Aorta (tissue), 5 donors: ENCODE data around the gene KCNQ1. TPM values are rescaled to one million over a fixed set of nuclear protein-coding genes. Genes with fewer than 3 reads are reported as not detected.

Experiments used
- ATAC-seq: fragments of 200-7000 bp; cut with Tn5 transposase; one replicate; pipeline ENCODE4 v1.9.1; 2022; ENCODE audit warnings: moderate library complexity; ENCODE audit not compliant: low FRiP score
- DNase-seq, 2 donors: peaks; one replicate each; pipeline ENCODE4 v3.0.0-alpha.2; 2020
- H3K27ac ChIP-seq, 2 donors: one replicate each; pipeline ENCODE4 v1.5.1; 2013; ENCODE audit warnings: low read length in 2 of 2, mild to moderate bottlenecking in 2 of 2, moderate library complexity in 2 of 2, control low read depth in 1 of 2, inconsistent platforms in 1 of 2, low read depth in 1 of 2
- H3K27me3 ChIP-seq, 2 donors: one replicate each; pipeline ENCODE4 v1.6.1; 2013; ENCODE audit warnings: control low read depth in 1 of 2, low read length in 1 of 2, mild to moderate bottlenecking in 1 of 2, moderate library complexity in 1 of 2; ENCODE audit not compliant: insufficient read depth in 2 of 2, control insufficient read depth in 1 of 2
- H3K36me3 ChIP-seq, 2 donors: one replicate each; pipeline ENCODE4 v1.6.1; 2013; ENCODE audit warnings: control low read depth in 1 of 2, low read length in 1 of 2, mild to moderate bottlenecking in 1 of 2; ENCODE audit not compliant: insufficient read depth in 2 of 2, control insufficient read depth in 1 of 2
- H3K4me1 ChIP-seq, 2 donors: one replicate each; pipeline ENCODE4 v1.6.1; 2013; ENCODE audit warnings: low read length in 2 of 2, control low read depth in 1 of 2, mild to moderate bottlenecking in 1 of 2, moderate library complexity in 1 of 2; ENCODE audit not compliant: insufficient read depth in 2 of 2, control insufficient read depth in 1 of 2
- H3K4me3 ChIP-seq, 2 donors: one replicate each; pipeline ENCODE4 v1.5.1; 2013; ENCODE audit warnings: low read length in 2 of 2, control low read depth in 1 of 2, mild to moderate bottlenecking in 1 of 2
- H3K9me3 ChIP-seq: one replicate; pipeline ENCODE4 v1.6.1; 2013; ENCODE audit warnings: mild to moderate bottlenecking, low read length; ENCODE audit not compliant: control insufficient read depth
- WGBS, 2 donors: extraction: QIAGEN DNeasy Blood & Tissue Kit; methylation state at CpG; one replicate each; pipeline ENCODE4 v1.1.7; 2013; 5-methylcytosine and 5-hydroxymethylcytosine counted together
- intact Hi-C, 2 donors: fragments of 100-400 bp; cut with DNase I; formaldehyde crosslinking; loops; one replicate each; pipeline versions ENCODE4 v1.14.2 to v1.15.0; 2022
- polyA plus RNA-seq, 2 donors: library from polyadenylated mRNA; stranded (reverse); fragments of 200-250 nt; gene quantifications; one replicate each; pipeline ENCODE4 v1.2.3, GENCODE V29; 2013
- total RNA-seq, 2 donors: library from RNA; stranded (reverse); fragmentation: NEBNext Ultra II Directional; extraction: Animal tissue kit (Norgen Biotek cat#: 25700); gene quantifications; one replicate each; pipeline ENCODE4 v1.2.1, GENCODE V29; 2021
- donor health status: healthy with polysubstance abuse.
- donor health status: Bipolar disorder and iron deficiency.
- donor health status: DM: no; HTN: no; CAD: no.
- donor health status: DM: no; HTN: no; CAD: no.
- donor health status: DM: yes; HTN: yes; CAD: no.

The KCNQ1 gene
- total and polyA plus RNA-seq, 4 donors, result 0.67 to 11.5 (median 5.8) TPM

DNA sequence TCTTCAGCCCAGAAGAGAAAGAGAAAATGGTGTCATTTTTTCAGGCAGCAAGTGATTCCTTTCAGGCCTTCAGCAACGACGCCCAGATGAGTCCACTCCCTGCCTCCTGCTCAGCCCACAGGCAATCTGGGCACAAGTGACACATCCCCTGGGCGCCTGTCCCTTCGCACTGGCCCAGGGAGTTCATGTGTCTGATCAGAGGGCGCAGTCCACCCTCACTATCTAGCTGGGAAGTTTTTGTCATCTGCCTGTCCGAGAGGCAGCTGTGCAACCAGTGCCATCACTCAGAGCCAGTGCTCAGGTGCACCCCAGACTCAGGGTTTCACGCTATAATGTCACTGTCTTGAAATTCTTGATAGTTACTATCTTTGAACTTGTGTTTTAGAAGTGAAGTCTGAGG is 256.4 kb downstream of the KCNQ1 start:
- H3K9me3 ChIP-seq, result no peaks in the 10 kb centered on the region
- no peaks in the 10 kb centered on the region for H3K4me1 ChIP-seq
- no peaks in the 10 kb centered on the region for H3K36me3 ChIP-seq
- H3K4me3 ChIP-seq, result no peak overlapping the region
- WGBS, 2 donors, result 84 to 92% methylated on average over 7 of the region's 7 CpGs
- intact Hi-C loops, result loop anchor here in 1 of 2 donors (5.0 kb wide), 1 partner anchor 186 kb away; the partner anchor contains the start of gene CDKN1C
- no peaks in the 10 kb centered on the region for H3K27me3 ChIP-seq
- DNase-seq (peak; percentile 41 to 55), ATAC-seq (no peak)
- no peak overlapping the region for H3K27ac ChIP-seq

DNA sequence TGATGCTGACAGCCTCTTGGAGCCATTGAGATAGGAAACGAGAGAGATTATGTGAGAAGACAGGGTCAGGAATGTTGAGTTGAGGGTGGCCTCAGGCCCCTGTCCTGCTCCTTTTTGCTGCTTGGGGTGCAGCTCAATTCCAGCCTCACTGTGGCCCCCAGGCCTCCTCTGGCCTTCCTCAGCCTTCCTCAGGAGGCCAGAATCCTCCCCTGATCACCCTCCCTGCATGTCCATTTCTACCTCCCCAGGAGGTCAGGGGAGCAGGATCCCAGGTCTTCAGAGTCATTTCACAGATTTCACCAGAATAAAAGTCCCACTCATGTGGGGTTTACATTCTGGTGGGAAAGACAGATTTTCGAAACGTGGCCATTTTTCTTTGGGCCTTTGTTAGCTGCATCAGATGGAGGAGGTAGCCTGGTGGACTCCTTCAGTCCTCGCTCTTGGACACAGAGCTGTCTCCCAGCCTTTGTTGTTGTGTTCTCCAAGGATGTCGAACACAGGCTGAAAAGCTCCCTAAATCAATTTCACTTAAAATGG is 257.2 kb downstream of the KCNQ1 start:
- peak in 1 of 2 donors; percentile 1 for DNase-seq
- no peaks in the 10 kb centered on the region for H3K36me3 ChIP-seq
- intact Hi-C loops, result loop anchor here in 1 of 2 donors (5.0 kb wide), 1 partner anchor 185 kb away; the partner anchor contains the start of gene CDKN1C
- H3K4me3 ChIP-seq, result no peak overlapping the region
- ATAC-seq, result no peak
- no peak overlapping the region for H3K27ac ChIP-seq
- no peaks in the 10 kb centered on the region for H3K4me1 ChIP-seq
- WGBS, 2 donors, result 93 to 98% methylated on average over 5 of the region's 5 CpGs
- H3K27me3 ChIP-seq, result no peaks in the 10 kb centered on the region
- no peaks in the 10 kb centered on the region for H3K9me3 ChIP-seq

DNA sequence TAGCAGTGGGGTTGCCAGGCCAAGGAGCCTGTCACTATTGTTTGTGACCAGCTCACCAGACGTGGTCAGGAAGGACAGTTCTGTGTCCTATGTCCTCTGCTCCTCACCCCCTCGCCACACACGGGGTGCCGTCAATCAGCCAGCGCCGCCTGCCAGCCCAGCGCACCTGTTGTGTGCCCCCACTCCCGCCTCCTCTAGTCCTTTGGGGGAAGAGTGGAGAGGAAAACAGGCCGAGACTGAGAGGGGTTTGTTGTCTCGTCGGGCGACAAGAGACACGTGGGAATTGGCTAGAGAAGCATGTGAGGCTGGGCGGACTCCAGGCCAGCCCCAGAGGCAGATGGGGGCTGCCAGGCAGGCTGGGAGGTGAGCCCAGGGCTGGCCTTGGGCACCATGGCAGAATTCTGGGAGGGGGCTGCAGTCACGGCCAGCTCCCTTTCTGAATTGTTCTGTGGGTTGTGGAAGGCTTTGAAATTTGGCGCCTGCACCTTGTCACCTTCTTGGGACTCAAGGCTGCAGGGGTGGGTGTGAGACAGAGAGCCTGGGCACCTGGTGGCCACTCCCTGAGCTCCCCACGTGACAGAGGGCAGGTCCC is 258.1 kb downstream of the KCNQ1 start:
- intact Hi-C loops, result loop anchor here in 1 of 2 donors (5.0 kb wide), 1 partner anchor 184 kb away; the partner anchor contains the start of gene CDKN1C
- no peak overlapping the region for H3K4me3 ChIP-seq
- DNase-seq (peak; percentile 23 to 51), ATAC-seq (no peak)
- WGBS, 2 donors, result 81 to 84% methylated on average over 17 of the region's 17 CpGs
- no peaks in the 10 kb centered on the region for H3K27me3 ChIP-seq
- no peak overlapping the region for H3K27ac ChIP-seq
- no peaks in the 10 kb centered on the region for H3K9me3 ChIP-seq
- no peaks in the 10 kb centered on the region for H3K4me1 ChIP-seq
- no peaks in the 10 kb centered on the region for H3K36me3 ChIP-seq

DNA sequence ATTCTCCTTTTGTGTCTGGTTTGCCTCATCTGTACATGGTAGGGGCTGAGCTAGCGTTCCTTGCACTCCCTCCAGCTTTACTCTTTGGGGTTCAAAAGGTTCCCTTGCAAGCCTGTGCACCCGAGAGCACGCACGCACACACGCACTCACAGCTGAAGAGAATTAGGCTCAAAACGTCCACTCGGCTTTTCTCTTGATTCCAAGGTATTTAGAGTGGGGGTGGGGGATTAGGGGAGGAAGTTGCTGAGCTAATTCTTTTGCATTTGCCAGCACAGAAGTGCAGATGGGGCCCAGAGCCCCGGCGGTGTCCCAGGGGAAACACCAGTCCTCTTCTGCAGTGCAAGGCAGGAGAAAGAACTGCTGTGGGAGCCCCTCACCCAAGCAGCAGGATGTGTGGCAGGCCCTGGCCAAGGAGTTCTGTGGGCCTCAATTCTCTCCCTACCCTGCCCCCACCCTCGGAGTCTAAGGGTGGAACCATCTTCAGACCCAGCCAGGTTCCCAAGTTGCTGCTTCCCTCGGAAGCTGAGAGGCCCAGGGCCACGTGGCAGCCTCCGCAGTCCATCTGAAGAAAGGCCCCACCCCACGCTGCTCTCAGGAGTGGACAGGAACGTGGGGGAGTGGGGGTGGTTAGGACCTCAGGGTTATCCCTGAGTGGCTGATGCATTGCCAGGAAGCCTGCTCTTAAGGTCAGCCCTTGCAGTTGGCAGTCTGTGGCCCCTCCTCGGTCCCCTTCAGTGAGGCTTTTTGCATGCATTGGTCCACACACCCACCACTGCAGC is 258.7 kb downstream of the KCNQ1 start:
- Histone ChIP-seq H3K36me3 (no peaks in the 10 kb centered on the region), H3K27ac (no peak overlapping the region), H3K27me3 (no peaks in the 10 kb centered on the region), H3K9me3 (no peaks in the 10 kb centered on the region), H3K4me1 (no peaks in the 10 kb centered on the region), H3K4me3 (no peak overlapping the region)
- peak; percentile 36 to 60 for DNase-seq
- 71 to 75% methylated on average over 16 of the region's 16 CpGs for WGBS, 2 donors
- intact Hi-C loops, result loop anchor here in 1 of 2 donors (5.0 kb wide), 1 partner anchor 184 kb away; the partner anchor contains the start of gene CDKN1C
- ATAC-seq, result no peak

DNA sequence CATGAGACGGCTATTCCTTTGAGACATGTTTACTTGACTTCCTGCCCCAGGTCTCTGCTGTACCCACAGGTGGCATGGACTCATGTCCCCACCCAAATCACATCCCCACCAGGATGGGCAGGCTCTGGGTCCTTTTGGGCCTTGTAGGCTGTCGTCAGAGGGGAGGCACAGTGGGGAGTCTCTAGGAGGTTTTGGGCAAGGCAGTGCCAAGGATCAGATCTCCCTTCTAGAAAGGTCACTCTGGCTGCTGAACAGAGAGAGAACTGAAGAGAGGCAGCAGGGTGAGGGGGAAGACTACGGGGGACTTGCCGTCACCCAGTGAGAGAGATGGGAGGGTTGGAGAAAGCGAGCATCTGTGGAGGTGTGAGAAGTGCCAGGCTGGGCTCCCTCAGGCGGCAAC is 259.5 kb downstream of the KCNQ1 start:
- DNase-seq, result peak; percentile 21 to 51

DNA sequence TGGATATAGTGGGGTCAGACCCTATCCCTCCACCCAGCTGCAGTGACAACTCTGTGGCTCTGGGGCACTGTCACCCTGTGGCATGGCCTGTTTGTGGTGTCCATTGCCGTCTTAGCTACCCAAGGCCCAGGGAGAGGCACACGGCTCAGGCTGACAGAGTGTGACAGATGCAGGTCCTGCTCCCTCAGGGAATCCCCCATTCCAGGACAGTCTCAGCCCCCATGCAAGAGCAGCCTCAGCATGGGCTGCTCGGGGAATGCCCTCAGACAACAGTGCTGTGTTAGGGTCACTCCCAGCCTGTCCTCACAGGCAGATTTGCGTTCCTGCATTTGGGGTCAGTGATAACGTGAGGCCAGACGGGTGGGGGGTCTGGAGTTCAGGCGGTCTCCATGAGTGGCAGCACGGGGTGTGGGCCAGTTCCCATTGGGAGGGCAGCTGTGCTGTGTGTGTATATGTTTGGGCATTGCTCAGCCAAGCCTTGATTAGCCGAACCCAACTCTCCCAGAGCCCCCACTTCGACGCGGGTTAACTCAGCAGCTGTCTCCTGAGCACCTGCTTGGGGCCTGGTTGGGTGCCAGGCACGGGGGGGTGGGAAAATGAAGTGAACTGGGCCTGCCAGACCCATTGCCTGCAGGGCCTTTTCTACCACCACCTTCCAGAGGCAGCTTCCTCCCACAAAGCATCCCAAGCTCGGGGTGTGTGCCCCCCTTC is 260.2 kb downstream of the KCNQ1 start:
- ATAC-seq, result no peak
- no peaks in the 10 kb centered on the region for H3K27me3 ChIP-seq

More for the DNA sequence above, 259.5 kb downstream of the KCNQ1 start:
- intact Hi-C loops, result loop anchor here in 1 of 2 donors (5.0 kb wide), 1 partner anchor 183 kb away; the partner anchor contains the start of gene CDKN1C
- Histone ChIP-seq H3K36me3 (no peaks in the 10 kb centered on the region), H3K9me3 (no peaks in the 10 kb centered on the region), H3K4me1 (no peaks in the 10 kb centered on the region), H3K27me3 (no peaks in the 10 kb centered on the region), H3K27ac (no peak overlapping the region), H3K4me3 (no peak overlapping the region)
- ATAC-seq, result no peak
- 94 to 95% methylated on average over 6 of the region's 6 CpGs for WGBS, 2 donors

DNA sequence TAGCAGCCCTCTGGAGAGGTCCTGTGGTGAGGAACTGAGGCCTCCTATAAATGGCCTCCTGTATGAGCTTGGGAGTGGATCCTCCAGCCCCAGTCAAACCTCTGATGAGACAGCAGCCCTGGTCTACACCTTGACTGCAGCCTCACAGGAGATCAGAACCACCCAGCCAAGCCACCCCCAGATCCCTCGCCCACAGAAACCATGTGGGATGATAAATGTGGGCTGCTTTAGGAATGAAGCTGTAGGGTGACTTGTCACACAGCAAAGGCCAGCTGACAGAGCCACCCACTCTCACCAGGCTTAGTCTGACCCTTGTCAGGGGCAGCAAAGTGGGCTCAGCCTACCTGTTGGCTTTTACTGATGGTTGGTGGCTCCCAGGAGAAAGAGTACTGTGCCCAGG is 261.5 kb downstream of the KCNQ1 start:
- 90 to 95% methylated on average over 1 of the region's 1 CpG for WGBS, 2 donors

More for the DNA sequence above, 260.2 kb downstream of the KCNQ1 start:
- Histone ChIP-seq H3K9me3 (no peaks in the 10 kb centered on the region), H3K4me3 (no peak overlapping the region), H3K27ac (no peak overlapping the region), H3K36me3 (no peaks in the 10 kb centered on the region), H3K4me1 (no peaks in the 10 kb centered on the region)
- intact Hi-C loops, result loop anchor here (5.0 kb wide), 3 partner anchors 72 to 182 kb away; partner anchors contain the start of gene CDKN1C (in 1 of the 2)
- DNase-seq, result peak; percentile 16 to 55
- 90% methylated on average over 14 of the region's 14 CpGs for WGBS, 2 donors

DNA sequence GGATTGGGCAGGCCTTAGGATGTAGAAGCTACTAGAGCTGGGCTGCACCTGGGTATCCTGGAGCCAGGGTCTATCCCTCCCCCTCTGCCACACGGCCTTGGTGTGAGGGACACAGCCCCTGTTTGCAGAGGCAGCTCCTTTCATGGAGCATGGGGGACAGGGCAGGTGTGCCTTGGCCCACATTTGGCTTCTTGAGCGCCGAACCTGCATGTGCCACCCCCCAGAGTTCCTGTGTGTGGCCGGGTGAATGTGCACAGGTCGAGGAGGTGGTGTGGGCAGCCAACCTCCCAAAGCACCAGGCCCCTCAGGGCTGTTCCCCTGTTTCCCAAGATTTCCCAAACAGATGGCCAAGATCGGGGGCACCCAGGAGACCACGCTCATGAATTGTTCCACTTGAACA is 262.9 kb downstream of the KCNQ1 start:
- Histone ChIP-seq H3K27ac (no peak overlapping the region), H3K36me3 (no peaks in the 10 kb centered on the region), H3K9me3 (no peaks in the 10 kb centered on the region), H3K4me3 (no peak overlapping the region), H3K27me3 (no peaks in the 10 kb centered on the region), H3K4me1 (no peaks in the 10 kb centered on the region)
- intact Hi-C loops, result loop anchor here (5.0 kb wide), 2 partner anchors 70 to 175 kb away; no protein-coding TSS in a partner anchor
- no peak for ATAC-seq
- no peak for DNase-seq
- 92 to 94% methylated on average over 7 of the region's 7 CpGs for whole genome bisulfite sequencing, 2 donors

More for the DNA sequence above, 261.5 kb downstream of the KCNQ1 start:
- H3K9me3 ChIP-seq, result no peaks in the 10 kb centered on the region
- no peaks in the 10 kb centered on the region for H3K36me3 ChIP-seq
- DNase-seq (no peak), ATAC-seq (no peak)
- no peaks in the 10 kb centered on the region for H3K4me1 ChIP-seq
- intact Hi-C loops, result loop anchor here (5.0 kb wide), 2 partner anchors 71 to 176 kb away; no protein-coding TSS in a partner anchor
- no peak overlapping the region for H3K4me3 ChIP-seq
- H3K27ac ChIP-seq, result no peak overlapping the region
- H3K27me3 ChIP-seq, result no peaks in the 10 kb centered on the region
